A673 (cell line): Measurements from ENCODE around the gene SERTAD2. TPM values are rescaled to one million over a fixed set of nuclear protein-coding genes. Genes with fewer than 3 reads are reported as not detected.

Experiments used
- BruUV-seq: library from RNA; stranded (reverse); fragments of 400-500 nt; replicated peaks from 2 replicates; lab custom pipeline; 2021; lab: Mats Ljungman, UMichigan
- CTCF ChIA-PET: fragments of 300-600 bp; sonication (Branson Sonifier 250); formaldehyde crosslinking; loops from one replicate; lab custom pipeline; 2022; ENCODE audit warnings: antibody characterized with exemption; lab: Charles Lee
- POLR2A ChIA-PET: fragments of 300-600 bp; sonication (Branson Sonifier 250); formaldehyde crosslinking; loops from one replicate; lab custom pipeline; 2022; ENCODE audit warnings: antibody characterized with exemption; ENCODE audit not compliant: low non-redundant PET; lab: Charles Lee
- DNase-seq: peaks from one replicate; pipeline ENCODE4 v3.0.0-alpha.2; 2015; ENCODE audit warnings: low spot score
- H3K27ac ChIP-seq: fragments of 200-600 bp; sonication (generic); 2 replicates; pipeline ENCODE4 v1.5.1; 2016; ENCODE audit warnings: mixed run types, low read depth, mild to moderate bottlenecking, mixed read lengths, antibody characterized with exemption, low read length; ENCODE audit not compliant: poor library complexity, severe bottlenecking
- H3K27me3 ChIP-seq: fragments of 200-600 bp; sonication (generic); replicated peaks from 2 replicates; pipeline ENCODE4 v1.6.1; 2017; ENCODE audit warnings: mixed run types, low read depth, mild to moderate bottlenecking, mixed read lengths, antibody characterized with exemption, low read length; ENCODE audit not compliant: insufficient read depth, poor library complexity
- H3K36me3 ChIP-seq: fragments of 200-600 bp; sonication (generic); 2 replicates; pipeline ENCODE4 v1.6.1; 2016; ENCODE audit warnings: mixed run types, mild to moderate bottlenecking, mixed read lengths, antibody characterized with exemption, low read length; ENCODE audit not compliant: insufficient read depth, poor library complexity, severe bottlenecking
- H3K4me1 ChIP-seq: fragments of 200-600 bp; sonication (generic); 2 replicates; pipeline ENCODE4 v1.6.1; 2017; ENCODE audit warnings: mixed run types, mild to moderate bottlenecking, mixed read lengths, antibody characterized with exemption, low read length; ENCODE audit not compliant: insufficient read depth, poor library complexity, severe bottlenecking
- H3K4me3 ChIP-seq: fragments of 200-600 bp; sonication (generic); 2 replicates; pipeline ENCODE4 v1.5.1; 2016; ENCODE audit warnings: low read depth, mixed run types, mild to moderate bottlenecking, mixed read lengths, low read length; ENCODE audit not compliant: poor library complexity, severe bottlenecking
- H3K9me3 ChIP-seq: fragments of 200-600 bp; sonication (generic); 2 replicates; pipeline ENCODE4 v1.6.1; 2016; ENCODE audit warnings: mixed run types, low read depth, mild to moderate bottlenecking, mixed read lengths, antibody characterized with exemption, low read length; ENCODE audit not compliant: poor library complexity, severe bottlenecking
- EZH2 ChIP-seq: fragments of 200-600 bp; sonication (generic); IDR thresholded peaks from 2 replicates; pipeline ENCODE4 v1.6.1; 2017; ENCODE audit warnings: borderline replicate concordance, low read depth, mild to moderate bottlenecking, mixed read lengths, antibody characterized with exemption, low read length; ENCODE audit not compliant: poor library complexity, severe bottlenecking
- intact Hi-C: fragments of 100-400 bp; cut with micrococcal nuclease; formaldehyde crosslinking; loops from one replicate; pipeline ENCODE4 v1.10.0; 2022; ENCODE audit not compliant: unreplicated experiment
- total RNA-seq: library from RNA; stranded (reverse); gene quantifications from 2 replicates; pipeline ENCODE4 v1.2.3, GENCODE V29; 2021
- TF ChIP-seq, protein P1 (sequence below): fragments of 300-800, 200-600 bp; sonication (generic); conservative IDR thresholded peaks from 2 replicates; pipeline ENCODE4 v1.5.1; 2017; ENCODE audit warnings: low read depth, mild to moderate bottlenecking, antibody characterized with exemption, low read length, moderate library complexity, mixed read lengths

Gene SERTAD2
- total RNA-seq, 1 experiment from 2014 or later = 22.2 TPM

DNA sequence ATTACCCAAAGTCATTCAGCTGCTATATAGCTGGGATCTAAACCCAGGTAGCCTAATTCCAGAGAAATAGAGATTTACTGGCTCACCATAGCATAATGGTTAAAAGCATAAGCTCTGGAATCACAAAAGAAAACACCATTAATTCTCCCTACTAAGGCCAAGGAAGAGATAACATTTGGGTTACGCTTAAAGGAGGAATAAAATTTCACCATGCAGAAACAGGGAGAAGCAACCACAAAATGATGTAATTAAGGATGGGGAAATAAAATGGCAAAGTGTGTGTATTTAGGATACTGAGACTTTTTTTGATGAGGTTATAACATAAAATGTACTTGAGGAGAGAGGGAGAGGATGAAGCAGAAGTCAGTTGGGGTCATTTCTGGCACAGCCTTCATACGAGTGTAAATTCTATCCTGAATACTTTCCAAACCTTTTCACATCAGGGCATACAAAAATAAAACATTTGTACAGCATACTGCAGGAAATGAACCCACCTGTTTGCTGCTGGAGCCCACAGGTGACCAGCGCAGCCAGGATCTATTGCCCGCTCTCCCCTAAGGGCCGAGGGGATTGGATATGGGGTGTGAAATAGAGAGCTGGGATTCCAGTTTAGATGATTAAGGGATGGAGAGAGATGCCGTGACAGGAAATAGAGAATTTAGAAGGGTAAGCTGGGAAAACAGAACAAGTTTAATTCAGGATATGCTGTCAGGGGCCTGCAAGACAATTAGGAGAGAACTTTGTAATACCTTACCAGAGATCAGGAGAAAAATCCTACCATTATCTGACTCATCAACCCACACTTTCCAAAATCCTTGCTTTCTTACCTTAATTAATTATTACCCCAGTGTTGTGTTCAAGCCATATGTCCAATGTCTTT lies 43.8 kb upstream of the SERTAD2 start:
- Histone ChIP-seq H3K4me3 (no peak overlapping the region), H3K36me3 (no peaks in the 10 kb centered on the region), H3K4me1 (peaks cover 6% of the 10 kb centered on the region), H3K27me3 (no peaks in the 10 kb centered on the region), H3K9me3 (no peaks in the 10 kb centered on the region), H3K27ac (no peak overlapping the region)
- ChIA-PET POLR2A (no interaction called here), CTCF (no interaction called here)
- DNase-seq = no peak
- intact Hi-C loops = no loop called here
- no TSS peak for BruUV-seq
- TF ChIP-seq, protein P1, sequence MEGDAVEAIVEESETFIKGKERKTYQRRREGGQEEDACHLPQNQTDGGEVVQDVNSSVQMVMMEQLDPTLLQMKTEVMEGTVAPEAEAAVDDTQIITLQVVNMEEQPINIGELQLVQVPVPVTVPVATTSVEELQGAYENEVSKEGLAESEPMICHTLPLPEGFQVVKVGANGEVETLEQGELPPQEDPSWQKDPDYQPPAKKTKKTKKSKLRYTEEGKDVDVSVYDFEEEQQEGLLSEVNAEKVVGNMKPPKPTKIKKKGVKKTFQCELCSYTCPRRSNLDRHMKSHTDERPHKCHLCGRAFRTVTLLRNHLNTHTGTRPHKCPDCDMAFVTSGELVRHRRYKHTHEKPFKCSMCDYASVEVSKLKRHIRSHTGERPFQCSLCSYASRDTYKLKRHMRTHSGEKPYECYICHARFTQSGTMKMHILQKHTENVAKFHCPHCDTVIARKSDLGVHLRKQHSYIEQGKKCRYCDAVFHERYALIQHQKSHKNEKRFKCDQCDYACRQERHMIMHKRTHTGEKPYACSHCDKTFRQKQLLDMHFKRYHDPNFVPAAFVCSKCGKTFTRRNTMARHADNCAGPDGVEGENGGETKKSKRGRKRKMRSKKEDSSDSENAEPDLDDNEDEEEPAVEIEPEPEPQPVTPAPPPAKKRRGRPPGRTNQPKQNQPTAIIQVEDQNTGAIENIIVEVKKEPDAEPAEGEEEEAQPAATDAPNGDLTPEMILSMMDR = no peak
- TF ChIP-seq EZH2 = no peak

DNA sequence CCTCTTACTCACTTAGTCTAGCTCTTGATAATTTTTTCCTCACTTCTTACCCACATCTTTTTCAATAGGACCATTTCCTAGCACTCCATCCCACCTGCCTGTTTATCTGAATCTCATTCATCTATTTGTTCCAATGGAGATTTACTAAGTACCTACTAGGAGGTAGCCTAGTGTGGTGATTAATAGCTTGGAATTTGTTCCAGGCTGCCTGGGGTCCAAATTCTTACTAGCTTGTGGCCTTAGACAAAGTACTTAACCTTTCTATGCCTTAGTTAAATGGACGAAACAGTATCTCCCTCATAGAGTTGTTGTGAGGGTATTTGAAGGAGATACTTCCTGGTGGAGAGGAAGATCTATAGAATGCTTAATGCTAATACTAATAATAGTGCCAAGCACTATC lies 42.9 kb upstream of the SERTAD2 start:
- ChIA-PET CTCF (no interaction called here), POLR2A (interaction anchor here (0.9 kb wide), 1 partner anchor 434 kb away, joined by 4 read pairs; the partner anchor contains the start of gene RAB1A)
- intact Hi-C loops = no loop called here
- H3K9me3 ChIP-seq = no peaks in the 10 kb centered on the region
- peaks cover 6% of the 10 kb centered on the region for H3K4me1 ChIP-seq
- H3K36me3 ChIP-seq = no peaks in the 10 kb centered on the region
- H3K27ac ChIP-seq = no peak overlapping the region
- H3K4me3 ChIP-seq = no peak overlapping the region
- no TSS peak for BruUV-seq
- DNase-seq = no peak
- no peaks in the 10 kb centered on the region for H3K27me3 ChIP-seq
- TF ChIP-seq EZH2 = no peak
- TF ChIP-seq, protein P1 = no peak

DNA sequence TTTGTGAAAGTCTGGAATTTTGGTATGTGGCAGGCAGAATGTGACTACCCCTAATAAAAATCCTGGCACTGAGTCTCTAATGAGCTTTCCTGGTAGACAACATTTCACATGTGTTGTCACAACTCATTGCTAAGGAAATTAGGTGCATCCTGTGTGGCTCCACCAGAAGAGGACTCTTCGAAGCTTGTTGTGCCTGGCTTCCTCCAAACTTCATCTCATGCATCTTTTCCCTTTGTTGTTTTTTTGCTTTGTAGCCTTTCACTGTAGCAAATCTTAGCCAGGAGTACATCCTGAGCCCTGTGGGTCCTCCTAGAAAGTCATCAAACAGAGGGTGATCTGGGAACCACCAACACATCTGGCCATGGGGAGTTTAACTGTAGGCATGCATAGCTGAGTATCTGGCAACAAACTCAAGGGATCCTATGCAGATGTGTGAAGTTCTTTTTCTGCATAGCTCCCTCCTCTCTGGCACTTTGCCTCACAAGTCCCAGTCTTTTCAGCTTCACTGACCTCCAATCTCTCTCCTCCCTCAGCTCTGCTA lies 42.1 kb upstream of the SERTAD2 start:
- no peak overlapping the region for H3K4me3 ChIP-seq
- ChIA-PET POLR2A (interaction anchor here (0.9 kb wide), 1 partner anchor 434 kb away, joined by 4 read pairs; the partner anchor contains the start of gene RAB1A), CTCF (no interaction called here)
- intact Hi-C loops = no loop called here
- H3K36me3 ChIP-seq = no peaks in the 10 kb centered on the region
- H3K9me3 ChIP-seq = no peaks in the 10 kb centered on the region
- peak; percentile 18 for DNase-seq
- H3K4me1 ChIP-seq = peaks cover 6% of the 10 kb centered on the region
- H3K27me3 ChIP-seq = no peaks in the 10 kb centered on the region
- no peak overlapping the region for H3K27ac ChIP-seq
- TF ChIP-seq, protein P1 = no peak
- no peak for TF ChIP-seq EZH2
- BruUV-seq = no TSS peak
